ENCODE measurements around the gene MAPK14. TPM values are rescaled to one million over a fixed set of nuclear protein-coding genes. Genes with fewer than 3 reads are reported as not detected.

The MAPK14 gene
- total RNA-seq, 1 experiment from 2014 or later = 50.8 TPM

DNA sequence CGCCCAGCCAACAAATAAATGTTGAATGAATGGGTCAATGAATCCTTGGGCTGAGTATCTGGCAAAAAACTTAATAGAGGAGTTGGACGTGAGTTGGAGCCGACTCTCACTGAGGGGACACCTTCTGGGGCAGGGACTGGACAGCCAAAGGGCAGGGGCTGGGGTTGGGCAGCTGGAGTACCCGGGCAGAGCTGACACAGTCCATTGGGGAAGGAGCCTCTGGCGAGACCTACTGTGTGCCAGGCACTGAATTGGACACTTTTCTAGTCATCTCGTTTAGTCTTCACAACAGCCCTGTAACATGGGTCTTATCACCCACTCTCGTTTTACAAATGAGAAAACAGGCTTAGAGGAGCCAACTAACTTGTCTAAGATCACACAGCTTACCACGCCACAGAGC lies 98.0 kb downstream of the MAPK14 start:
- no peak overlapping the region for H3K27ac ChIP-seq (ENCODE audit: low read depth, low read length, poor library complexity, severe bottlenecking)
- no peaks in the 10 kb centered on the region for H3K36me3 ChIP-seq (ENCODE audit: insufficient read depth, low read length, poor library complexity, severe bottlenecking)
- ChIA-PET CTCF (no interaction called here), POLR2A (ENCODE audit: low non-redundant PET) (no interaction called here)
- H3K4me3 ChIP-seq (ENCODE audit: low read depth, low read length, poor library complexity, severe bottlenecking) = no peak overlapping the region
- H3K9me3 ChIP-seq (ENCODE audit: low read depth, low read length, poor library complexity, severe bottlenecking) = no peaks in the 10 kb centered on the region
- no peak for TF ChIP-seq EZH2 (IDR thresholded peaks at IDR 0.05; ENCODE audit: borderline replicate concordance, low read depth, low read length, poor library complexity, severe bottlenecking)
- TF ChIP-seq, protein P1, sequence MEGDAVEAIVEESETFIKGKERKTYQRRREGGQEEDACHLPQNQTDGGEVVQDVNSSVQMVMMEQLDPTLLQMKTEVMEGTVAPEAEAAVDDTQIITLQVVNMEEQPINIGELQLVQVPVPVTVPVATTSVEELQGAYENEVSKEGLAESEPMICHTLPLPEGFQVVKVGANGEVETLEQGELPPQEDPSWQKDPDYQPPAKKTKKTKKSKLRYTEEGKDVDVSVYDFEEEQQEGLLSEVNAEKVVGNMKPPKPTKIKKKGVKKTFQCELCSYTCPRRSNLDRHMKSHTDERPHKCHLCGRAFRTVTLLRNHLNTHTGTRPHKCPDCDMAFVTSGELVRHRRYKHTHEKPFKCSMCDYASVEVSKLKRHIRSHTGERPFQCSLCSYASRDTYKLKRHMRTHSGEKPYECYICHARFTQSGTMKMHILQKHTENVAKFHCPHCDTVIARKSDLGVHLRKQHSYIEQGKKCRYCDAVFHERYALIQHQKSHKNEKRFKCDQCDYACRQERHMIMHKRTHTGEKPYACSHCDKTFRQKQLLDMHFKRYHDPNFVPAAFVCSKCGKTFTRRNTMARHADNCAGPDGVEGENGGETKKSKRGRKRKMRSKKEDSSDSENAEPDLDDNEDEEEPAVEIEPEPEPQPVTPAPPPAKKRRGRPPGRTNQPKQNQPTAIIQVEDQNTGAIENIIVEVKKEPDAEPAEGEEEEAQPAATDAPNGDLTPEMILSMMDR (conservative IDR thresholded peaks at IDR 0.05; ENCODE audit: low read depth, low read length) = no peak
- no peak for DNase-seq (ENCODE audit: low spot score)
- H3K27me3 ChIP-seq (replicated peaks; ENCODE audit: insufficient read depth, low read depth, low read length, poor library complexity) = no peaks in the 10 kb centered on the region
- BruUV-seq (replicated peaks) = no TSS peak
- intact Hi-C loops (cut with micrococcal nuclease; ENCODE audit: unreplicated experiment) = loop anchor here (10.0 kb wide), 1 partner anchor 69 kb away; the partner anchor contains the start of gene BRPF3
- H3K4me1 ChIP-seq (ENCODE audit: insufficient read depth, low read length, poor library complexity, severe bottlenecking) = peaks cover 6% of the 10 kb centered on the region

GRCh38 chr6:36126121-36126520 lies 98.5 kb downstream of the MAPK14 start:
- Histone ChIP-seq H3K4me1 (ENCODE audit: insufficient read depth, low read length, poor library complexity, severe bottlenecking) (peaks cover 11% of the 10 kb centered on the region), H3K36me3 (ENCODE audit: insufficient read depth, low read length, poor library complexity, severe bottlenecking) (no peaks in the 10 kb centered on the region), H3K4me3 (ENCODE audit: low read depth, low read length, poor library complexity, severe bottlenecking) (no peak overlapping the region), H3K9me3 (ENCODE audit: low read depth, low read length, poor library complexity, severe bottlenecking) (no peaks in the 10 kb centered on the region), H3K27me3 (replicated peaks; ENCODE audit: insufficient read depth, low read depth, low read length, poor library complexity) (no peaks in the 10 kb centered on the region), H3K27ac (ENCODE audit: low read depth, low read length, poor library complexity, severe bottlenecking) (no peak overlapping the region)
- no peak for TF ChIP-seq EZH2 (IDR thresholded peaks at IDR 0.05; ENCODE audit: borderline replicate concordance, low read depth, low read length, poor library complexity, severe bottlenecking)
- TF ChIP-seq, protein P1 (conservative IDR thresholded peaks at IDR 0.05; ENCODE audit: low read depth, low read length) = no peak
- ChIA-PET CTCF (no interaction called here), POLR2A (ENCODE audit: low non-redundant PET) (no interaction called here)
- BruUV-seq (replicated peaks) = no TSS peak
- no peak for DNase-seq (ENCODE audit: low spot score)
- intact Hi-C loops (cut with micrococcal nuclease; ENCODE audit: unreplicated experiment) = loop anchor here (10.0 kb wide), 1 partner anchor 69 kb away; the partner anchor contains the start of gene BRPF3

- ChIA-PET POLR2A (ENCODE audit: low non-redundant PET) (no interaction called here), CTCF (no interaction called here)
- Histone ChIP-seq H3K27me3 (replicated peaks; ENCODE audit: insufficient read depth, low read depth, low read length, poor library complexity) (no peaks in the 10 kb centered on the region), H3K4me3 (ENCODE audit: low read depth, low read length, poor library complexity, severe bottlenecking) (no peak overlapping the region), H3K27ac (ENCODE audit: low read depth, low read length, poor library complexity, severe bottlenecking) (no peak overlapping the region), H3K4me1 (ENCODE audit: insufficient read depth, low read length, poor library complexity, severe bottlenecking) (peaks cover 18% of the 10 kb centered on the region), H3K9me3 (ENCODE audit: low read depth, low read length, poor library complexity, severe bottlenecking) (no peaks in the 10 kb centered on the region), H3K36me3 (ENCODE audit: insufficient read depth, low read length, poor library complexity, severe bottlenecking) (no peaks in the 10 kb centered on the region)
- TF ChIP-seq EZH2 (IDR thresholded peaks at IDR 0.05; ENCODE audit: borderline replicate concordance, low read depth, low read length, poor library complexity, severe bottlenecking) = no peak
- TF ChIP-seq, protein P1 (conservative IDR thresholded peaks at IDR 0.05; ENCODE audit: low read depth, low read length) = no peak
- DNase-seq (ENCODE audit: low spot score) = peak; percentile 43
- BruUV-seq (replicated peaks) = no TSS peak
- intact Hi-C loops (cut with micrococcal nuclease; ENCODE audit: unreplicated experiment) = loop anchor here (10.0 kb wide), 1 partner anchor 68 kb away; the partner anchor contains the start of gene BRPF3
These were observed 99.2 kb downstream of the MAPK14 start for GRCh38 chr6:36126553-36127458.

Measured in A673 (cell line).